GM23338 (cell line): Measurements from ENCODE around the gene TTC39B. TPM values are rescaled to one million over a fixed set of nuclear protein-coding genes. Genes with fewer than 3 reads are reported as not detected.

Experiments used
- EZH2 ChIP-seq: fragments of 200-600 bp; sonication (generic); IDR thresholded peaks from one replicate; pipeline ENCODE4 v1.8.0; 2017; ENCODE audit warnings: antibody characterized with exemption, mild to moderate bottlenecking, low read depth; ENCODE audit not compliant: unreplicated experiment
- NANOG ChIP-seq: IDR thresholded peaks from 2 replicates; pipeline ENCODE4 v1.6.1; 2016; ENCODE audit warnings: antibody characterized with exemption, borderline replicate concordance
- POLR2AphosphoS5 ChIP-seq: IDR thresholded peaks from 2 replicates; pipeline ENCODE4 v1.6.1; 2016; ENCODE audit warnings: antibody characterized with exemption, low read depth
- STAT1 ChIP-seq: IDR thresholded peaks from one replicate; pipeline ENCODE4 v1.6.1; 2016; ENCODE audit warnings: antibody characterized with exemption; ENCODE audit not compliant: unreplicated experiment
- ZNF114 ChIP-seq: fragments of 250-450 bp; sonication (Bioruptor Pico); IDR thresholded peaks from 2 replicates; pipeline ENCODE4 v1.5.0; 2020; ENCODE audit warnings: mild to moderate bottlenecking, moderate library complexity
- polyA plus RNA-seq: library from polyadenylated mRNA; unstranded; fragments of >200 nt; fragmentation: Nextera tagmentation; extraction: Ambion mirVana; gene quantifications from 2 replicates; pipeline ENCODE4 v1.2.1, GENCODE V29; 2016
- total RNA-seq: library from RNA; depleted of rRNA; stranded (reverse); fragments of >200 nt; shearing (Covaris generic); gene quantifications from 2 replicates; pipeline ENCODE4 v1.2.3, GENCODE V29; 2014
- TF ChIP-seq, protein P1 (sequence below): fragments of 250-450 bp; sonication (Bioruptor Pico); IDR thresholded peaks from 2 replicates; pipeline ENCODE4 v1.5.0; 2020; ENCODE audit warnings: mild to moderate bottlenecking, moderate library complexity
- TF ChIP-seq, protein P2 (sequence below): IDR thresholded peaks from one replicate; pipeline ENCODE4 v1.6.1; 2018; ENCODE audit warnings: antibody characterized with exemption; ENCODE audit not compliant: unreplicated experiment

The TTC39B gene
- total and polyA plus RNA-seq, 2 experiments from 2014 or later = 2.8 to 11.1 TPM

DNA sequence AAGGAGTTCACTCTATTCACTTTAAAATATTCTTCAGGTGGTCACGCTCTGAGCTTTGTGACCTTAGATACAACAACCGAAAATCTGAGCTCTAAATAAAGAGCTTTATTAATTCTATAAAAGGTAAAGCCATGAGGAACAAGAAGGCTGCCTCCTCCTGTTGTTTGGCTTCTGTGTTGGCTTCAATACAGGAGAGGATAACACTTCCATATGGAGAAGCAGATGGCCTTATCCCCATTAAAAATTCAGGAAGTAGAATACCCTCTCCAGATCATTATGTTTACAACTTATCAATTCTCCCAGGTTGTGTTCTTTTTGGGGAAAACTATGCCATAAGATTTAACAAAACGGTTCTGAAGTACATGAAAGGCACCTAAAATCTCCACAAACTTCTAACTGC lies 128.4 kb downstream of the TTC39B start (continued):
- TF ChIP-seq, protein P1, sequence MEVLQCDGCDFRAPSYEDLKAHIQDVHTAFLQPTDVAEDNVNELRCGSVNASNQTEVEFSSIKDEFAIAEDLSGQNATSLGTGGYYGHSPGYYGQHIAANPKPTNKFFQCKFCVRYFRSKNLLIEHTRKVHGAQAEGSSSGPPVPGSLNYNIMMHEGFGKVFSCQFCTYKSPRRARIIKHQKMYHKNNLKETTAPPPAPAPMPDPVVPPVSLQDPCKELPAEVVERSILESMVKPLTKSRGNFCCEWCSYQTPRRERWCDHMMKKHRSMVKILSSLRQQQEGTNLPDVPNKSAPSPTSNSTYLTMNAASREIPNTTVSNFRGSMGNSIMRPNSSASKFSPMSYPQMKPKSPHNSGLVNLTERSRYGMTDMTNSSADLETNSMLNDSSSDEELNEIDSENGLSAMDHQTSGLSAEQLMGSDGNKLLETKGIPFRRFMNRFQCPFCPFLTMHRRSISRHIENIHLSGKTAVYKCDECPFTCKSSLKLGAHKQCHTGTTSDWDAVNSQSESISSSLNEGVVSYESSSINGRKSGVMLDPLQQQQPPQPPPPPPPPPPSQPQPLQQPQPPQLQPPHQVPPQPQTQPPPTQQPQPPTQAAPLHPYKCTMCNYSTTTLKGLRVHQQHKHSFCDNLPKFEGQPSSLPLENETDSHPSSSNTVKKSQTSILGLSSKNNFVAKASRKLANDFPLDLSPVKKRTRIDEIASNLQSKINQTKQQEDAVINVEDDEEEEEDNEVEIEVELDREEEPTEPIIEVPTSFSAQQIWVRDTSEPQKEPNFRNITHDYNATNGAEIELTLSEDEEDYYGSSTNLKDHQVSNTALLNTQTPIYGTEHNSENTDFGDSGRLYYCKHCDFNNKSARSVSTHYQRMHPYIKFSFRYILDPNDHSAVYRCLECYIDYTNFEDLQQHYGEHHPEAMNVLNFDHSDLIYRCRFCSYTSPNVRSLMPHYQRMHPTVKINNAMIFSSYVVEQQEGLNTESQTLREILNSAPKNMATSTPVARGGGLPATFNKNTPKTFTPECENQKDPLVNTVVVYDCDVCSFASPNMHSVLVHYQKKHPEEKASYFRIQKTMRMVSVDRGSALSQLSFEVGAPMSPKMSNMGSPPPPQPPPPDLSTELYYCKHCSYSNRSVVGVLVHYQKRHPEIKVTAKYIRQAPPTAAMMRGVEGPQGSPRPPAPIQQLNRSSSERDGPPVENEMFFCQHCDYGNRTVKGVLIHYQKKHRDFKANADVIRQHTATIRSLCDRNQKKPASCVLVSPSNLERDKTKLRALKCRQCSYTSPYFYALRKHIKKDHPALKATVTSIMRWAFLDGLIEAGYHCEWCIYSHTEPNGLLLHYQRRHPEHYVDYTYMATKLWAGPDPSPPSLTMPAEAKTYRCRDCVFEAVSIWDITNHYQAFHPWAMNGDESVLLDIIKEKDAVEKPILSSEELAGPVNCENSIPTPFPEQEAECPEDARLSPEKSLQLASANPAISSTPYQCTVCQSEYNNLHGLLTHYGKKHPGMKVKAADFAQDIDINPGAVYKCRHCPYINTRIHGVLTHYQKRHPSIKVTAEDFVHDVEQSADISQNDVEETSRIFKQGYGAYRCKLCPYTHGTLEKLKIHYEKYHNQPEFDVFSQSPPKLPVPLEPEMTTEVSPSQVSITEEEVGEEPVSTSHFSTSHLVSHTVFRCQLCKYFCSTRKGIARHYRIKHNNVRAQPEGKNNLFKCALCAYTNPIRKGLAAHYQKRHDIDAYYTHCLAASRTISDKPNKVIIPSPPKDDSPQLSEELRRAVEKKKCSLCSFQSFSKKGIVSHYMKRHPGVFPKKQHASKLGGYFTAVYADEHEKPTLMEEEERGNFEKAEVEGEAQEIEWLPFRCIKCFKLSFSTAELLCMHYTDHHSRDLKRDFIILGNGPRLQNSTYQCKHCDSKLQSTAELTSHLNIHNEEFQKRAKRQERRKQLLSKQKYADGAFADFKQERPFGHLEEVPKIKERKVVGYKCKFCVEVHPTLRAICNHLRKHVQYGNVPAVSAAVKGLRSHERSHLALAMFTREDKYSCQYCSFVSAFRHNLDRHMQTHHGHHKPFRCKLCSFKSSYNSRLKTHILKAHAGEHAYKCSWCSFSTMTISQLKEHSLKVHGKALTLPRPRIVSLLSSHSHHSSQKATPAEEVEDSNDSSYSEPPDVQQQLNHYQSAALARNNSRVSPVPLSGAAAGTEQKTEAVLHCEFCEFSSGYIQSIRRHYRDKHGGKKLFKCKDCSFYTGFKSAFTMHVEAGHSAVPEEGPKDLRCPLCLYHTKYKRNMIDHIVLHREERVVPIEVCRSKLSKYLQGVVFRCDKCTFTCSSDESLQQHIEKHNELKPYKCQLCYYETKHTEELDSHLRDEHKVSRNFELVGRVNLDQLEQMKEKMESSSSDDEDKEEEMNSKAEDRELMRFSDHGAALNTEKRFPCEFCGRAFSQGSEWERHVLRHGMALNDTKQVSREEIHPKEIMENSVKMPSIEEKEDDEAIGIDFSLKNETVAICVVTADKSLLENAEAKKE (CRISPR knock-in tag) = no peak
- no peak for TF ChIP-seq NANOG
- no peak for TF ChIP-seq EZH2
- TF ChIP-seq, protein P2, sequence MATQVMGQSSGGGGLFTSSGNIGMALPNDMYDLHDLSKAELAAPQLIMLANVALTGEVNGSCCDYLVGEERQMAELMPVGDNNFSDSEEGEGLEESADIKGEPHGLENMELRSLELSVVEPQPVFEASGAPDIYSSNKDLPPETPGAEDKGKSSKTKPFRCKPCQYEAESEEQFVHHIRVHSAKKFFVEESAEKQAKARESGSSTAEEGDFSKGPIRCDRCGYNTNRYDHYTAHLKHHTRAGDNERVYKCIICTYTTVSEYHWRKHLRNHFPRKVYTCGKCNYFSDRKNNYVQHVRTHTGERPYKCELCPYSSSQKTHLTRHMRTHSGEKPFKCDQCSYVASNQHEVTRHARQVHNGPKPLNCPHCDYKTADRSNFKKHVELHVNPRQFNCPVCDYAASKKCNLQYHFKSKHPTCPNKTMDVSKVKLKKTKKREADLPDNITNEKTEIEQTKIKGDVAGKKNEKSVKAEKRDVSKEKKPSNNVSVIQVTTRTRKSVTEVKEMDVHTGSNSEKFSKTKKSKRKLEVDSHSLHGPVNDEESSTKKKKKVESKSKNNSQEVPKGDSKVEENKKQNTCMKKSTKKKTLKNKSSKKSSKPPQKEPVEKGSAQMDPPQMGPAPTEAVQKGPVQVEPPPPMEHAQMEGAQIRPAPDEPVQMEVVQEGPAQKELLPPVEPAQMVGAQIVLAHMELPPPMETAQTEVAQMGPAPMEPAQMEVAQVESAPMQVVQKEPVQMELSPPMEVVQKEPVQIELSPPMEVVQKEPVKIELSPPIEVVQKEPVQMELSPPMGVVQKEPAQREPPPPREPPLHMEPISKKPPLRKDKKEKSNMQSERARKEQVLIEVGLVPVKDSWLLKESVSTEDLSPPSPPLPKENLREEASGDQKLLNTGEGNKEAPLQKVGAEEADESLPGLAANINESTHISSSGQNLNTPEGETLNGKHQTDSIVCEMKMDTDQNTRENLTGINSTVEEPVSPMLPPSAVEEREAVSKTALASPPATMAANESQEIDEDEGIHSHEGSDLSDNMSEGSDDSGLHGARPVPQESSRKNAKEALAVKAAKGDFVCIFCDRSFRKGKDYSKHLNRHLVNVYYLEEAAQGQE = no peak
- no peak for TF ChIP-seq STAT1
- no peak for TF ChIP-seq ZNF114 (CRISPR knock-in tag)
- no peak for TF ChIP-seq POLR2AphosphoS5
